Left ventricle myocardium inferior (tissue), 1 donor: ENCODE data around the gene CBLL1. TPM values are rescaled to one million over a fixed set of nuclear protein-coding genes. Genes with fewer than 3 reads are reported as not detected.

ENCODE experiments used
- DNase-seq: peaks from one replicate; pipeline ENCODE4 v3.0.0-alpha.2; 2020
- H3K27ac ChIP-seq: fragments of 200-600 bp; replicated peaks from 2 replicates; pipeline ENCODE4 v1.8.0; 2021
- H3K27me3 ChIP-seq: fragments of 200-600 bp; 2 replicates; pipeline ENCODE4 v1.8.0; 2021; ENCODE audit warnings: low read depth
- H3K36me3 ChIP-seq: fragments of 200-600 bp; 2 replicates; pipeline ENCODE4 v1.8.0; 2021
- H3K4me1 ChIP-seq: fragments of 200-600 bp; 2 replicates; pipeline ENCODE4 v1.8.0; 2021
- H3K4me3 ChIP-seq: fragments of 200-600 bp; 2 replicates; pipeline ENCODE4 v1.8.0; 2021; ENCODE audit warnings: mild to moderate bottlenecking, moderate library complexity
- H3K9me3 ChIP-seq: fragments of 200-600 bp; replicated peaks from 2 replicates; pipeline ENCODE4 v1.8.0; 2021
- CTCF ChIP-seq: fragments of 200-600 bp; IDR thresholded peaks from 2 replicates; pipeline ENCODE4 v1.8.0; 2021; ENCODE audit warnings: antibody characterized with exemption, mild to moderate bottlenecking, borderline replicate concordance
- intact Hi-C: fragments of 100-400 bp; cut with micrococcal nuclease; formaldehyde crosslinking; loops from one replicate; pipeline ENCODE4 v1.11.0; 2022
- total RNA-seq: library from RNA; stranded (reverse); fragmentation: NEBNext Ultra II Directional; extraction: Animal tissue kit (Norgen Biotek cat#: 25700); gene quantifications from one replicate; pipeline ENCODE4 v1.2.1, GENCODE V29; 2021
- donor health status: DM: no; HTN: yes; CAD: no; lungs with severe emphysema.

CBLL1 gene
- total RNA-seq, 1 donor from 2014 or later: 21.6 TPM

- intact Hi-C loops: no loop called here
- H3K27ac ChIP-seq: no peak overlapping the region
- DNase-seq: no peak
- no peak overlapping the region for H3K4me3 ChIP-seq
- no peaks in the 10 kb centered on the region for H3K27me3 ChIP-seq
- no peak for TF ChIP-seq CTCF
- H3K4me1 ChIP-seq: peaks cover 6% of the 10 kb centered on the region
- no peaks in the 10 kb centered on the region for H3K9me3 ChIP-seq
- no peaks in the 10 kb centered on the region for H3K36me3 ChIP-seq
Measured at GRCh38 chr7:107785170-107785569, 41.2 kb downstream of the CBLL1 start.

- H3K36me3 ChIP-seq: no peaks in the 10 kb centered on the region
- no peak overlapping the region for H3K4me3 ChIP-seq
- intact Hi-C loops: no loop called here
- no peaks in the 10 kb centered on the region for H3K27me3 ChIP-seq
- H3K4me1 ChIP-seq: peaks cover 6% of the 10 kb centered on the region
- no peak for DNase-seq
- H3K9me3 ChIP-seq: no peaks in the 10 kb centered on the region
- TF ChIP-seq CTCF: no peak
- H3K27ac ChIP-seq: no peak overlapping the region
Measured at GRCh38 chr7:107785926-107786325, 42.0 kb downstream of the CBLL1 start.

GRCh38 chr7:107788216-107788615 lies 44.3 kb downstream of the CBLL1 start:
- intact Hi-C loops: no loop called here
- Histone ChIP-seq H3K36me3 (no peaks in the 10 kb centered on the region), H3K4me3 (no peak overlapping the region), H3K4me1 (peaks cover 6% of the 10 kb centered on the region), H3K27me3 (no peaks in the 10 kb centered on the region), H3K9me3 (no peaks in the 10 kb centered on the region), H3K27ac (no peak overlapping the region)
- no peak for DNase-seq
- TF ChIP-seq CTCF: no peak

- TF ChIP-seq CTCF: no peak
- no peak for DNase-seq
- Histone ChIP-seq H3K27ac (no peak overlapping the region), H3K4me3 (no peak overlapping the region), H3K36me3 (no peaks in the 10 kb centered on the region), H3K4me1 (peaks cover 6% of the 10 kb centered on the region), H3K9me3 (no peaks in the 10 kb centered on the region), H3K27me3 (no peaks in the 10 kb centered on the region)
- intact Hi-C loops: no loop called here
Measured at GRCh38 chr7:107788662-107789061, 44.7 kb downstream of the CBLL1 start.

GRCh38 chr7:107789647-107790046 lies 45.7 kb downstream of the CBLL1 start:
- Histone ChIP-seq H3K9me3 (no peaks in the 10 kb centered on the region), H3K36me3 (no peaks in the 10 kb centered on the region), H3K27ac (no peak overlapping the region), H3K27me3 (no peaks in the 10 kb centered on the region), H3K4me1 (peaks cover 6% of the 10 kb centered on the region), H3K4me3 (no peak overlapping the region)
- TF ChIP-seq CTCF: no peak
- intact Hi-C loops: no loop called here
- DNase-seq: no peak

- no peaks in the 10 kb centered on the region for H3K9me3 ChIP-seq
- no peak for TF ChIP-seq CTCF
- DNase-seq: no peak
- H3K27me3 ChIP-seq: no peaks in the 10 kb centered on the region
- H3K27ac ChIP-seq: no peak overlapping the region
- no peak overlapping the region for H3K4me3 ChIP-seq
- H3K4me1 ChIP-seq: no peaks in the 10 kb centered on the region
- intact Hi-C loops: no loop called here
- no peaks in the 10 kb centered on the region for H3K36me3 ChIP-seq
Measured at GRCh38 chr7:107792364-107792763, 48.4 kb downstream of the CBLL1 start.
